ENCODE measurements around the gene NACC2.

DNA sequence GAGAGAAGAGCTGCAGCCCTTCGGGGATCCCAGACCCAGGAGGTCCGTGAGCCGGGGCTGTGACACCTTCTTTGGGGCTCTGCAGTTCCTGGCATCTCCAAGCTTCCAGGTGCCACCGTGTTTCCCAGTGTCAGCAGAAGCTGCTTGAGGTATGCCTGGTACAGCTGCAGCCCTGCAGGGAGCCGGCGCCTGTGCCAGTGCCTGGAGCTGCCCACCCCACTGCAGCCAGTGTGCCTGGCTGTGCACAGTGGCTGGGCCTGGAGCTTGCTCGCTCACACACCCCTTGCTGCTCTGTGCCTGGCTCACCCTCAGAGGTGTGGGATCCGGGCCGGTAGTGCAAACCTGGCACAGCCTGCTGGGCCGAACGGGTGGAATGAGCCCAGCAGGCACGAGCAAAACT is 65.5 kb downstream of the NACC2 start:
- TF ChIP-seq CTCF (conservative IDR thresholded peaks at IDR 0.05; ENCODE audit: low read depth in 2 of 2): no peak
- TF ChIP-seq EZH2 (IDR thresholded peaks at IDR 0.05; ENCODE audit: low read depth, unreplicated experiment): no peak
- TF ChIP-seq, protein P1, sequence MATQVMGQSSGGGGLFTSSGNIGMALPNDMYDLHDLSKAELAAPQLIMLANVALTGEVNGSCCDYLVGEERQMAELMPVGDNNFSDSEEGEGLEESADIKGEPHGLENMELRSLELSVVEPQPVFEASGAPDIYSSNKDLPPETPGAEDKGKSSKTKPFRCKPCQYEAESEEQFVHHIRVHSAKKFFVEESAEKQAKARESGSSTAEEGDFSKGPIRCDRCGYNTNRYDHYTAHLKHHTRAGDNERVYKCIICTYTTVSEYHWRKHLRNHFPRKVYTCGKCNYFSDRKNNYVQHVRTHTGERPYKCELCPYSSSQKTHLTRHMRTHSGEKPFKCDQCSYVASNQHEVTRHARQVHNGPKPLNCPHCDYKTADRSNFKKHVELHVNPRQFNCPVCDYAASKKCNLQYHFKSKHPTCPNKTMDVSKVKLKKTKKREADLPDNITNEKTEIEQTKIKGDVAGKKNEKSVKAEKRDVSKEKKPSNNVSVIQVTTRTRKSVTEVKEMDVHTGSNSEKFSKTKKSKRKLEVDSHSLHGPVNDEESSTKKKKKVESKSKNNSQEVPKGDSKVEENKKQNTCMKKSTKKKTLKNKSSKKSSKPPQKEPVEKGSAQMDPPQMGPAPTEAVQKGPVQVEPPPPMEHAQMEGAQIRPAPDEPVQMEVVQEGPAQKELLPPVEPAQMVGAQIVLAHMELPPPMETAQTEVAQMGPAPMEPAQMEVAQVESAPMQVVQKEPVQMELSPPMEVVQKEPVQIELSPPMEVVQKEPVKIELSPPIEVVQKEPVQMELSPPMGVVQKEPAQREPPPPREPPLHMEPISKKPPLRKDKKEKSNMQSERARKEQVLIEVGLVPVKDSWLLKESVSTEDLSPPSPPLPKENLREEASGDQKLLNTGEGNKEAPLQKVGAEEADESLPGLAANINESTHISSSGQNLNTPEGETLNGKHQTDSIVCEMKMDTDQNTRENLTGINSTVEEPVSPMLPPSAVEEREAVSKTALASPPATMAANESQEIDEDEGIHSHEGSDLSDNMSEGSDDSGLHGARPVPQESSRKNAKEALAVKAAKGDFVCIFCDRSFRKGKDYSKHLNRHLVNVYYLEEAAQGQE (IDR thresholded peaks at IDR 0.05; ENCODE audit: unreplicated experiment): no peak
- TF ChIP-seq, protein P2, sequence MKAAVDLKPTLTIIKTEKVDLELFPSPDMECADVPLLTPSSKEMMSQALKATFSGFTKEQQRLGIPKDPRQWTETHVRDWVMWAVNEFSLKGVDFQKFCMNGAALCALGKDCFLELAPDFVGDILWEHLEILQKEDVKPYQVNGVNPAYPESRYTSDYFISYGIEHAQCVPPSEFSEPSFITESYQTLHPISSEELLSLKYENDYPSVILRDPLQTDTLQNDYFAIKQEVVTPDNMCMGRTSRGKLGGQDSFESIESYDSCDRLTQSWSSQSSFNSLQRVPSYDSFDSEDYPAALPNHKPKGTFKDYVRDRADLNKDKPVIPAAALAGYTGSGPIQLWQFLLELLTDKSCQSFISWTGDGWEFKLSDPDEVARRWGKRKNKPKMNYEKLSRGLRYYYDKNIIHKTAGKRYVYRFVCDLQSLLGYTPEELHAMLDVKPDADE (IDR thresholded peaks at IDR 0.05): no peak
- no peak for TF ChIP-seq CREB1 (CRISPR knock-in tag; IDR thresholded peaks at IDR 0.05; ENCODE audit: low read depth)
- TF ChIP-seq POLR2AphosphoS5 (IDR thresholded peaks at IDR 0.05; ENCODE audit: low read depth): no peak
- TF ChIP-seq EZH2phosphoT487 (IDR thresholded peaks at IDR 0.05; ENCODE audit: unreplicated experiment): no peak
- TF ChIP-seq NANOG (IDR thresholded peaks at IDR 0.05; ENCODE audit: borderline replicate concordance): no peak
- TF ChIP-seq ZNF331 (CRISPR knock-in tag; IDR thresholded peaks at IDR 0.05; ENCODE audit: low read depth): no peak
- TF ChIP-seq ZNF462 (CRISPR knock-in tag; IDR thresholded peaks at IDR 0.05): no peak
